ENCODE measurements around the gene KCTD7.

DNA sequence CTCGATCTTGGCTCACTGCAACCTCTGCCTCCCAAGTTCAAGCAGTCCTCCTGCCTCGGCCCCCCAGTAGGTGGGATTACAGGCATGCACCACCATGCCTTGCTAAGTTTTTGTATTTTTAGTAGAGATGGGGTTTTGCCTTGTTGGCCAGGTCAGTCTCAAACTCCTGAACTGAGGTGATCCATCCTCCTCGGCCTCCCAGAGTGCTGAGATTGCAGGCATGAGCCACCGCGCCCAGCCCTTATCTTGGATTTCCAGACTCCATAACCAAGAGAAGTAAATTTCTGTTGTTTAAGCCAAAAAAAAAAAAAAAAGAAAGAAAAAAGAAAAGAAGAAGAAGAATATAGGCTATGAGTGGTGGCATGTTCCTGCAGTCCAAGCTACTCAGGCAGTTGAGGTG lies 58.5 kb downstream of the KCTD7 start:
- TF ChIP-seq CTCF (conservative IDR thresholded peaks at IDR 0.05; ENCODE audit: low read depth, low read length) (no peak), POLR2A (IDR thresholded peaks at IDR 0.05; ENCODE audit: low read depth, low read length) (no peak), CEBPB (IDR thresholded peaks at IDR 0.05; ENCODE audit: low read depth, low read length) (no peak), RFX5 (IDR thresholded peaks at IDR 0.05; ENCODE audit: low read depth, low read length) (no peak), BHLHE40 (IDR thresholded peaks at IDR 0.05; ENCODE audit: low read depth, low read length) (no peak), RAD21 (IDR thresholded peaks at IDR 0.05; ENCODE audit: low read length) (no peak), FOS (IDR thresholded peaks at IDR 0.05; ENCODE audit: low read depth, low read length) (no peak), CHD1 (IDR thresholded peaks at IDR 0.05; ENCODE audit: low read depth, low read length) (no peak), SMC3 (IDR thresholded peaks at IDR 0.05; ENCODE audit: low read depth, low read length) (no peak)
- TF ChIP-seq, protein P1, sequence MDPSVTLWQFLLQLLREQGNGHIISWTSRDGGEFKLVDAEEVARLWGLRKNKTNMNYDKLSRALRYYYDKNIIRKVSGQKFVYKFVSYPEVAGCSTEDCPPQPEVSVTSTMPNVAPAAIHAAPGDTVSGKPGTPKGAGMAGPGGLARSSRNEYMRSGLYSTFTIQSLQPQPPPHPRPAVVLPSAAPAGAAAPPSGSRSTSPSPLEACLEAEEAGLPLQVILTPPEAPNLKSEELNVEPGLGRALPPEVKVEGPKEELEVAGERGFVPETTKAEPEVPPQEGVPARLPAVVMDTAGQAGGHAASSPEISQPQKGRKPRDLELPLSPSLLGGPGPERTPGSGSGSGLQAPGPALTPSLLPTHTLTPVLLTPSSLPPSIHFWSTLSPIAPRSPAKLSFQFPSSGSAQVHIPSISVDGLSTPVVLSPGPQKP (IDR thresholded peaks at IDR 0.05; ENCODE audit: borderline replicate concordance, low read depth, low read length) = no peak
- TF ChIP-seq, protein P2, sequence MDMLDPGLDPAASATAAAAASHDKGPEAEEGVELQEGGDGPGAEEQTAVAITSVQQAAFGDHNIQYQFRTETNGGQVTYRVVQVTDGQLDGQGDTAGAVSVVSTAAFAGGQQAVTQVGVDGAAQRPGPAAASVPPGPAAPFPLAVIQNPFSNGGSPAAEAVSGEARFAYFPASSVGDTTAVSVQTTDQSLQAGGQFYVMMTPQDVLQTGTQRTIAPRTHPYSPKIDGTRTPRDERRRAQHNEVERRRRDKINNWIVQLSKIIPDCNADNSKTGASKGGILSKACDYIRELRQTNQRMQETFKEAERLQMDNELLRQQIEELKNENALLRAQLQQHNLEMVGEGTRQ (IDR thresholded peaks at IDR 0.05; ENCODE audit: low read depth, low read length) = no peak

All from IMR-90 (cell line).